ENCODE data around the gene PCNX2. TPM values are rescaled to one million over a fixed set of nuclear protein-coding genes. Genes with fewer than 3 reads are reported as not detected.

Gene PCNX2
- total and polyA plus RNA-seq, 10 of the 15 experiments (the other 5 are each of a cell fraction or from before 2014, with no cell fraction given) = 2.1 to 16.4 (median 8.1) TPM

GRCh38 chr1:232958067-232958466, 337.5 kb downstream of the PCNX2 start:
- Histone ChIP-seq H3K9me3 (replicated peaks; ENCODE audit: control insufficient read depth, insufficient read depth, low read length) (peaks cover 11% of the 10 kb centered on the region; the same call in 2 of the 3 replicates), H3K9ac (ENCODE audit: control insufficient read depth, insufficient read depth, low read length) (no peak overlapping the region), H3K4me2 (ENCODE audit: control insufficient read depth, insufficient read depth) (no peak overlapping the region), H3K27me3 (replicated peaks in 1 of 2; ENCODE audit: control insufficient read depth in 2 of 2, insufficient read depth in 2 of 2, low read length in 1 of 2) (no peaks in the 10 kb centered on the region), H3K4me1 (ENCODE audit: control insufficient read depth, insufficient read depth, low read length) (no peaks in the 10 kb centered on the region), H2AFZ (ENCODE audit: control insufficient read depth, low read depth, low read length) (no peak overlapping the region), H3K79me2 (ENCODE audit: control insufficient read depth, insufficient read depth, low read length) (0 out of 2 replicates have a peak, but pooled peaks cover under 1% of the 10 kb centered on the region), H4K20me1 (ENCODE audit: control insufficient read depth, insufficient read depth) (no peaks in the 10 kb centered on the region), H3K27ac (ENCODE audit: control insufficient read depth, insufficient read depth) (no peak overlapping the region), H3K36me3 (ENCODE audit: control insufficient read depth in 2 of 2, insufficient read depth in 2 of 2, low read length in 1 of 2) (peaks cover 2 to 15% of the 10 kb centered on the region in 2 experiments), H3K4me3 (no peak overlapping the region)
- in situ Hi-C loops (cut with MboI) = no loop called here
- RAD21 ChIA-PET (ENCODE audit: unreplicated experiment) = no interaction called here
- no TSS peak for BruUV-seq (replicated peaks)
- TF ChIP-seq EP300 (IDR thresholded peaks at IDR 0.05; ENCODE audit: borderline replicate concordance in 1 of 2, control insufficient read depth in 1 of 2, low read depth in 2 of 2, low read length in 2 of 2) = no peak
- TF ChIP-seq PRDM15 (CRISPR knock-in tag; IDR thresholded peaks at IDR 0.05) = no peak
- POLR2A ChIA-PET = no interaction called here
- DNase-seq (ENCODE audit: low read depth, low spot score) (no peak), FAIRE-seq (no peak), ATAC-seq (no peak)
- intact Hi-C loops (cut with micrococcal nuclease; ENCODE audit: unreplicated experiment) = loop anchor here (10.0 kb wide), 1 partner anchor 323 kb away; the partner anchor contains the start of gene SIPA1L2
- WGBS (ENCODE audit: insufficient coverage, insufficient replicate concordance, low lambda C conversion rate, missing lambda C conversion rate) = 94% methylated on average over 1 of the region's 1 CpG
- SMC1A ChIA-PET (ENCODE audit: uncharacterized antibody, unreplicated experiment) = no interaction called here
- CTCF ChIA-PET = interaction anchor here (0.8 kb wide), 1 partner anchor 342 kb away, joined by 3 read pairs; no protein-coding TSS in a partner anchor

Measured in GM12878 (cell line).